Breast epithelium (tissue), 4 donors: Measurements from ENCODE around the gene CAMSAP1. TPM values are rescaled to one million over a fixed set of nuclear protein-coding genes. Genes with fewer than 3 reads are reported as not detected.

Source experiments
- DNase-seq, 2 donors: peaks; one replicate each; pipeline ENCODE4 v3.0.0-alpha.2; 2019; ENCODE audit warnings: low spot score in 2 of 2
- H3K27ac ChIP-seq, 2 donors: fragments of 200-600 bp; sonication (generic) in 1 of 2; one replicate each; pipeline ENCODE4 v1.5.1; 2016 to 2019; ENCODE audit warnings: mild to moderate bottlenecking in 1 of 2
- H3K27me3 ChIP-seq, 2 donors: fragments of 200-600 bp; sonication (generic) in 1 of 2; one replicate each; pipeline versions ENCODE4 v1.5.1 to v1.6.0; 2017 to 2019; ENCODE audit warnings: control low read depth in 1 of 2, mild to moderate bottlenecking in 1 of 2
- H3K36me3 ChIP-seq: fragments of 200-600 bp; one replicate; pipeline ENCODE4 v1.5.1; 2019
- H3K4me1 ChIP-seq, 2 donors: fragments of 200-600 bp; sonication (generic); one replicate each; pipeline ENCODE4 v1.5.1; 2016 to 2019; ENCODE audit warnings: control low read depth in 1 of 2
- H3K4me3 ChIP-seq, 3 donors: fragments of 200-600 bp; sonication (generic); 1 replicate in 2 of 3; 2 replicates in 1 of 3; pipeline ENCODE4 v1.5.1; 2016 to 2019; ENCODE audit warnings: mild to moderate bottlenecking in 3 of 3, moderate library complexity in 2 of 3
- H3K9me3 ChIP-seq, 2 donors: fragments of 200-600 bp; sonication (generic) in 1 of 2; one replicate each; pipeline ENCODE4 v1.5.1; 2016 to 2019; ENCODE audit warnings: control low read depth in 1 of 2
- CTCF ChIP-seq, 3 donors: fragments of 450-650 bp; IDR thresholded peaks; one replicate each; pipeline ENCODE4 v1.5.1; 2016 to 2017; ENCODE audit warnings: antibody characterized with exemption in 3 of 3, mild to moderate bottlenecking in 3 of 3, moderate library complexity in 3 of 3
- POLR2A ChIP-seq: fragments of 450-650 bp; IDR thresholded peaks from one replicate; pipeline ENCODE4 v1.6.1; 2016; ENCODE audit warnings: antibody characterized with exemption, mild to moderate bottlenecking, moderate library complexity
- POLR2AphosphoS5 ChIP-seq, 3 donors: sonication (generic); formaldehyde crosslinking; IDR thresholded peaks; one replicate each; pipeline ENCODE4 v1.6.1; 2017; ENCODE audit warnings: antibody characterized with exemption in 3 of 3
- intact Hi-C: fragments of 100-400 bp; cut with DNase I; formaldehyde crosslinking; loops from one replicate; pipeline ENCODE4 v1.15.1; 2023; ENCODE audit warnings: low total_unique reads
- total RNA-seq, 3 donors: library from RNA; depleted of rRNA; stranded (reverse); fragments of >200 nt; gene quantifications; one replicate each; pipeline ENCODE4 v1.1.0, GENCODE V29; 2016

CAMSAP1 gene
- total RNA-seq, 3 donors from 2014 or later: 25.0 to 29.8 (median 29.0) TPM

GRCh38 chr9:135928074-135928730 lies 20.9 kb upstream of the CAMSAP1 start:
- H3K4me1 ChIP-seq: no peaks in the 10 kb centered on the region
- no peaks in the 10 kb centered on the region for H3K27me3 ChIP-seq
- no peak overlapping the region for H3K4me3 ChIP-seq
- TF ChIP-seq POLR2A: no peak
- TF ChIP-seq POLR2AphosphoS5 (IDR thresholded peaks at IDR 0.05): no peak
- TF ChIP-seq CTCF (IDR thresholded peaks at IDR 0.05): no peak
- intact Hi-C loops: no loop called here
- H3K27ac ChIP-seq: no peak overlapping the region
- H3K36me3 ChIP-seq: peaks cover under 1% of the 10 kb centered on the region
- H3K9me3 ChIP-seq: no peaks in the 10 kb centered on the region
- no peak for DNase-seq

GRCh38 chr9:135927195-135928013 lies 20.1 kb upstream of the CAMSAP1 start:
- no peaks in the 10 kb centered on the region for H3K4me1 ChIP-seq
- DNase-seq: no peak
- H3K36me3 ChIP-seq: no peaks in the 10 kb centered on the region
- intact Hi-C loops: no loop called here
- H3K4me3 ChIP-seq: no peak overlapping the region
- peak overlapping the region; percentile 50 to 52 for H3K27ac ChIP-seq
- no peaks in the 10 kb centered on the region for H3K27me3 ChIP-seq
- no peaks in the 10 kb centered on the region for H3K9me3 ChIP-seq
- TF ChIP-seq CTCF (IDR thresholded peaks at IDR 0.05): no peak
- no peak for TF ChIP-seq POLR2A
- TF ChIP-seq POLR2AphosphoS5 (IDR thresholded peaks at IDR 0.05): no peak

- Histone ChIP-seq H3K27ac (peak overlapping the region; percentile 50 to 52), H3K9me3 (no peaks in the 10 kb centered on the region), H3K27me3 (no peaks in the 10 kb centered on the region), H3K4me3 (no peak overlapping the region), H3K36me3 (no peaks in the 10 kb centered on the region), H3K4me1 (no peaks in the 10 kb centered on the region)
- intact Hi-C loops: no loop called here
- DNase-seq: peak; percentile 71 to 73
- TF ChIP-seq POLR2AphosphoS5 (IDR thresholded peaks at IDR 0.05) (peak in 2 of 3 donors; percentile 17 to 40), POLR2A (no peak), CTCF (IDR thresholded peaks at IDR 0.05) (no peak)
These were observed 19.3 kb upstream of the CAMSAP1 start for GRCh38 chr9:135926402-135927194.

GRCh38 chr9:135925496-135926133 lies 18.3 kb upstream of the CAMSAP1 start:
- H3K36me3 ChIP-seq: no peaks in the 10 kb centered on the region
- H3K9me3 ChIP-seq: no peaks in the 10 kb centered on the region
- peak in 1 of 2 donors; percentile 46 for DNase-seq
- TF ChIP-seq CTCF (IDR thresholded peaks at IDR 0.05) (no peak), POLR2A (no peak), POLR2AphosphoS5 (IDR thresholded peaks at IDR 0.05) (no peak)
- peak overlapping the region in 1 of 2 donors; percentile 39 for H3K27ac ChIP-seq
- intact Hi-C loops: no loop called here
- H3K27me3 ChIP-seq: no peaks in the 10 kb centered on the region
- H3K4me1 ChIP-seq: no peaks in the 10 kb centered on the region
- no peak overlapping the region for H3K4me3 ChIP-seq
